Uterus (tissue), 4 donors: ENCODE results near the gene AFMID. TPM values are rescaled to one million over a fixed set of nuclear protein-coding genes. Genes with fewer than 3 reads are reported as not detected.

Source experiments
- DNase-seq, 2 donors: peaks; one replicate each; pipeline ENCODE4 v3.0.0-alpha.2; 2019 to 2020
- H3K27ac ChIP-seq, 2 donors: fragments of 200-600 bp; sonication (generic); 1 replicate in 1 of 2; 2 replicates in 1 of 2; pipeline ENCODE4 v1.5.1; 2016 to 2018
- H3K27me3 ChIP-seq, 2 donors: fragments of 200-600 bp; sonication (generic); one replicate each; pipeline ENCODE4 v1.5.1; 2018 to 2019; ENCODE audit warnings: control low read depth in 1 of 2
- H3K36me3 ChIP-seq, 2 donors: fragments of 200-600 bp; sonication (generic); one replicate each; pipeline ENCODE4 v1.5.1; 2019; ENCODE audit warnings: control low read depth in 1 of 2
- H3K4me1 ChIP-seq, 2 donors: fragments of 200-600 bp; sonication (generic); one replicate each; pipeline ENCODE4 v1.5.1; 2018 to 2019; ENCODE audit warnings: control low read depth in 1 of 2
- H3K4me3 ChIP-seq, 2 donors: fragments of 200-600 bp; sonication (generic); 1 replicate in 1 of 2; 2 replicates in 1 of 2; pipeline ENCODE4 v1.5.1; 2018 to 2019; ENCODE audit warnings: mild to moderate bottlenecking in 1 of 2
- H3K9me3 ChIP-seq, 2 donors: fragments of 200-600 bp; sonication (generic); one replicate each; pipeline ENCODE4 v1.5.1; 2019; ENCODE audit warnings: control low read depth in 1 of 2
- CTCF ChIP-seq, 4 experiments: fragments of 200-600 bp in 2 of 4; fragments of 450-650 bp in 2 of 4; sonication (generic) in 2 of 4; IDR thresholded peaks; one replicate each; pipeline ENCODE4 v1.5.1; 2016 to 2019; ENCODE audit warnings: antibody characterized with exemption in 4 of 4, mild to moderate bottlenecking in 2 of 4, moderate library complexity in 1 of 4
- POLR2A ChIP-seq, 2 donors: fragments of 450-650 bp; IDR thresholded peaks; one replicate each; pipeline ENCODE4 v1.6.1; 2016; ENCODE audit warnings: antibody characterized with exemption in 2 of 2, mild to moderate bottlenecking in 1 of 2, moderate library complexity in 1 of 2
- intact Hi-C: fragments of 100-400 bp; cut with DNase I; formaldehyde crosslinking; loops from one replicate; pipeline ENCODE4 v1.15.1; 2023; ENCODE audit warnings: low total_unique reads
- total RNA-seq, 4 donors: library from RNA; depleted of rRNA in 3 of 4; stranded (reverse); fragments of >200 nt in 3 of 4; gene quantifications; one replicate each; pipeline versions ENCODE4 v1.1.0 to v1.2.4, GENCODE V29; 2014 to 2023
- donor health status: DM: yes; HTN: yes; CAD: no.

The AFMID gene
- total RNA-seq, 4 donors from 2014 or later: 21.2 to 38.4 (median 23.7) TPM

GRCh38 chr17:78242024-78242742 is 55.0 kb downstream of the AFMID start:
- intact Hi-C loops: no loop called here
- no peak for TF ChIP-seq CTCF (IDR thresholded peaks at IDR 0.05)
- Histone ChIP-seq H3K9me3 (no peaks in the 10 kb centered on the region), H3K4me3 (no peak overlapping the region), H3K27me3 (no peaks in the 10 kb centered on the region), H3K4me1 (no peaks in the 10 kb centered on the region), H3K27ac (no peak overlapping the region), H3K36me3 (no peaks in the 10 kb centered on the region)
- no peak for DNase-seq

- H3K27me3 ChIP-seq: no peaks in the 10 kb centered on the region
- DNase-seq: no peak
- no peaks in the 10 kb centered on the region for H3K9me3 ChIP-seq
- intact Hi-C loops: no loop called here
- no peaks in the 10 kb centered on the region for H3K36me3 ChIP-seq
- H3K27ac ChIP-seq: no peak overlapping the region
- no peak for TF ChIP-seq POLR2A (IDR thresholded peaks at IDR 0.05)
- H3K4me3 ChIP-seq: no peak overlapping the region
- no peaks in the 10 kb centered on the region for H3K4me1 ChIP-seq
Measured at GRCh38 chr17:78247304-78247703, 60.1 kb downstream of the AFMID start.

GRCh38 chr17:78248051-78248914 is 61.1 kb downstream of the AFMID start:
- Histone ChIP-seq H3K27ac (peak overlapping the region in 1 of 2 donors; percentile 1), H3K27me3 (no peaks in the 10 kb centered on the region), H3K9me3 (no peaks in the 10 kb centered on the region), H3K36me3 (no peaks in the 10 kb centered on the region), H3K4me1 (no peaks in the 10 kb centered on the region), H3K4me3 (no peak overlapping the region)
- no peak for TF ChIP-seq POLR2A (IDR thresholded peaks at IDR 0.05)
- no peak for TF ChIP-seq CTCF (IDR thresholded peaks at IDR 0.05)
- no peak for DNase-seq
- intact Hi-C loops: no loop called here

GRCh38 chr17:78249074-78249817 is 62.1 kb downstream of the AFMID start:
- TF ChIP-seq POLR2A (IDR thresholded peaks at IDR 0.05) (no peak), CTCF (IDR thresholded peaks at IDR 0.05) (no peak)
- no peak for DNase-seq
- Histone ChIP-seq H3K27me3 (no peaks in the 10 kb centered on the region), H3K27ac (no peak overlapping the region), H3K4me1 (no peaks in the 10 kb centered on the region), H3K9me3 (no peaks in the 10 kb centered on the region), H3K36me3 (no peaks in the 10 kb centered on the region), H3K4me3 (no peak overlapping the region)
- intact Hi-C loops: no loop called here

- no peak for TF ChIP-seq CTCF (IDR thresholded peaks at IDR 0.05)
- TF ChIP-seq POLR2A (IDR thresholded peaks at IDR 0.05): no peak
- Histone ChIP-seq H3K36me3 (no peaks in the 10 kb centered on the region), H3K27me3 (no peaks in the 10 kb centered on the region), H3K27ac (no peak overlapping the region), H3K9me3 (no peaks in the 10 kb centered on the region), H3K4me1 (no peaks in the 10 kb centered on the region), H3K4me3 (no peak overlapping the region)
- intact Hi-C loops: loop anchor here (10.0 kb wide), 1 partner anchor 175 kb away; no protein-coding TSS in a partner anchor
- DNase-seq: no peak
Measured at GRCh38 chr17:78249818-78250806, 63.0 kb downstream of the AFMID start.
